Measurements from ENCODE around the gene DNHD1. TPM values are rescaled to one million over a fixed set of nuclear protein-coding genes. Genes with fewer than 3 reads are reported as not detected.

Gene DNHD1
- total and polyA plus RNA-seq, 5 experiments from 2014 or later, result 1.0 to 62.8 (median 1.9) TPM

DNA sequence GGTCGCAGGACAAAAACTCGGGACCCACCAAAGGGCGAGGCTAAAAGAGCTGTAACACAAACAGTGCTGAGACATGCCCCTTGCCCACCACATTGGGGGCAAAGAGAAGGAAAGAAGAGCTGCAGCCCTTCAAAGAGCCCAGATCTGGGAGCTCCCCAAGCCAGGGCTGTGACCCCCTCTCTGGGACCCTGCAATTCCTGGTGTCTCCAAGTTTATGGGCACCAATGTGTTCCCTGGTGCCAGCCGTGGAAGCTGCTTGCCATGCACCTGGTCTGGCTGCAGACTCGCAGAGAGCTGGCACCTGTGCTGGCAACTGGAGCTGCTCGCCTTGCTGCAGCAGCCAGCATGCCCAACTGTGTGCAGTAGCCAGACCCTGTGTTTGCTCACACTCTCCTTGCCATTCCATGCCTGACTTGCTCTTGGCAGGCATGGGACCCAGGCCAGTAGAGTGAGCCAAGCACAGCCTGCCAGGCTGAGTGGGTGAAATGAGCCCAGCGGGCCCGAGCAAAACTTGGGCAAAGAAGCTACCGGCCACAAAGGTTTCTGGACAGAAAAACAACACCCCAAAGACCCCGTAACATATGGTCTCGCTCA lies 90.4 kb downstream of the DNHD1 start:
- Mint-ChIP-seq H3K36me3 (peaks cover 26 to 42% (median 33%) of the 10 kb centered on the region in 3 donors), H3K4me1 (peaks cover 0 to 5% (median 2%) of the 10 kb centered on the region in 4 donors), H3K4me3 (no peak overlapping the region), H3K27ac (peak overlapping the region in 1 of 10 donors; percentile 43), H3K9me3 (peaks cover 7 to 26% (median 21%) of the 10 kb centered on the region in 9 donors), H3K27me3 (no peaks in the 10 kb centered on the region)
- no peak for DNase-seq
- POLR2A ChIA-PET, result interaction anchor here (1.1 kb wide), 1 partner anchor 32 kb away, joined by 3 read pairs; the partner anchor contains the start of gene TPP1
- no peak for ATAC-seq

DNA sequence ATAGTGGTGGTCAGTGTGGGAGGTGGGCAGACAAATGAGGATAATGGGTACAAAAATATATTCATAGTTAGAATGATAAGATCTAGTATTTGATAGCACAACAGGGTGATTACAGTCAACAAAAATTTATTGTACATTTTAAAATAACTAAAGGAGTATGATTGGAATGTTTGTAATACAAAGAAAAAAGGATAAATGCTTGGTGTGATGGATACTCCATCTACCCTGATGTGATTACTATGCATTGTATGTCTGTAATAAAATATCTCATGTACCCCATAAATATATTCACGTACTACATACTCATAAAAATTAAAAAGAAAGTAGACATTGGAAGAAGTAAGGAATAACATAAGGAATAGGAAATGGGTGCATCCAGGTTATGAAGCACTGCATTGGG lies 90.9 kb downstream of the DNHD1 start:
- peak overlapping the region in 1 of 10 donors; percentile 33 for H3K27ac Mint-ChIP-seq
- H3K4me1 Mint-ChIP-seq, result peaks cover 0 to 9% (median 2%) of the 10 kb centered on the region in 4 donors

DNA sequence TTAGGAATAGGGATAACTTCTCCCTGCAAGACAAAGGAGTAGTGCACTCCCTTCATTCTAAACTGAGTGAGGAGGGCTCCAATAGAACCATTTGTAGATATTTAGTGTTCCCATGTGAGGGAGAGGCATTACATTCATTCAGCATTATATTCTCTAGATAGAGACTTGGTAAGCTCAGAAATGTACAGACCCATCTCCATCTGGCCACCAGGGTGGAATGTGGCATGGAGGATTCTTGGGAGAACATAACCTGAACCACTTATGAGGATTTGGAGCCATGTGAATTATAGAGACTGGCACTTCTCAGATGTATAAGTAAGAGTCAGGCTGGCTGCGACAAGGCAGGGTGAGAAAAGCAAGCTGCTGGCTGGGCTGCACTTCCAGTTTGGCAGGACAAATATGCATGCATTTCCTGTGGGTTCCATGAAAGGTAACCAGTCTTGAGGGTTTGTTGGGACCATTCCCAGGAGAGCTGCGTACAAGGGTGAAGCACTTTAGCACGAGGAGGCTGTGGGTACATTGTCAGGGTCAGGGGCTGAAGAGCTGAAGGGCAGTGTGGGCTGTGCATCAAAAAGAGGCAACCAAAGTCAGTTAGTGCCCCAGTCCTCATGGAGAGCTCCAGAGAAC lies 97.2 kb downstream of the DNHD1 start:
- H3K27ac Mint-ChIP-seq, result peak overlapping the region in 7 of 10 donors; percentile 5 to 81 (median 70)
- no peaks in the 10 kb centered on the region for H3K9me3 Mint-ChIP-seq
- peaks cover 33 to 59% (median 39%) of the 10 kb centered on the region in 4 donors for H3K4me1 Mint-ChIP-seq
- H3K4me3 Mint-ChIP-seq, result no peak overlapping the region
- H3K36me3 Mint-ChIP-seq, result peaks cover 4 to 79% (median 11%) of the 10 kb centered on the region in 3 donors
- H3K27me3 Mint-ChIP-seq, result no peaks in the 10 kb centered on the region
- no peak for DNase-seq
- POLR2A ChIA-PET, result no interaction called here
- ATAC-seq, result no peak

More for the DNA sequence above, 90.9 kb downstream of the DNHD1 start:
- Mint-ChIP-seq H3K4me3 (no peak overlapping the region), H3K9me3 (peaks cover 7 to 21% (median 16%) of the 10 kb centered on the region in 9 donors), H3K36me3 (peaks cover 20 to 44% (median 27%) of the 10 kb centered on the region in 3 donors), H3K27me3 (no peaks in the 10 kb centered on the region)
- DNase-seq (no peak), ATAC-seq (no peak)
- POLR2A ChIA-PET, result no interaction called here

DNA sequence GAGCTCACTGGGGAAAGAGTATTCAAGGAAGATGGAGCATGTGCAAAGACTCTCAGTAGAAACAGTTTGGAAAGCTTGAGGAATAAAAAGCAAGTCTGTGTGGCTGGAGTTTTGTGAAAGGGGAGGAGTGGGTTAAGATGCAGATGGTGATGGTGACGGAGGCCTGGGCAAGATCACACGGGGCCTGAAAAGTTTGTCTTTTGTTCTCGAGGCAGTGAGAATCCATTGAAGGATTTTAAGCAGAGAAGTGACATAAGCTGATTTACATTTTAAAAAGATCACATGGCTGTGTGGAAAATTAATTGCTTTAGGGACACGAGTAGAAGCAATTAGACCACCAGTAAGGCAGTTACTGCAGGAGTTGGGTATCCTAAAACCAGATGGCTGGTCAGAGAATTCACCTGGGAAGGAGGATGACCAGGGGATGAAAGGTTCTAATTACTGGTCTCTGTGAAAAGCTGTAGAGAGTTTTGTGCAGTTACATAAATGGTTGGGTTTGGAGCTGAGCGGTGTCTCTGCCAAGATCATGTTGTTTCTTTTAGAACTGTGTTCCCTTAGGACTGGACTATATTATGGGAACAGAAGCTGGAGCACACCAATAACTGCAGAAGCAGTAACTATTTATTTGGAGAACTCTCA lies 99.3 kb downstream of the DNHD1 start:
- Mint-ChIP-seq H3K27me3 (no peaks in the 10 kb centered on the region), H3K4me1 (peaks cover 38 to 73% (median 45%) of the 10 kb centered on the region in 4 donors)
- POLR2A ChIA-PET, result no interaction called here

DNA sequence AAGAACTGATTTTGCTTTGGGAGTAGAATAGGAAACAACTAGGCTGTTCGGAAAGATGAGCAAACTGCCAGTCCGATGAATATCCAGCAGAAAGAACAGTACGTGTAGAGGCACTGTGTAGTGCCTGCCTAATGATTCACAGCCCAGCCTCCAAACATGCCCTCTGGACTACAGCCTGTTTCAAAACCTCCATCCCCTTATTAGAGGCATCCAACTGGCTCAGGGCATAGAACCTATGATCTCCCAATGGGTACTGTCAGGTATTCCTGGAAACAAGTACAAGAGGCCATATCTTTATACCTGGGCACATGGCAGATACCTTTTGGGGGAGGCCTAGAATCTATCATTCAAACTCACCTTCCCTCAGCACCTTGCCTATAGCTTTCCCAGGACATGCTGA lies 101.5 kb downstream of the DNHD1 start:
- no peak for DNase-seq
- Mint-ChIP-seq H3K4me1 (peaks cover 40 to 60% (median 42%) of the 10 kb centered on the region in 4 donors), H3K36me3 (peaks cover 2 to 75% (median 11%) of the 10 kb centered on the region in 3 donors), H3K4me3 (peak overlapping the region in 1 of 10 donors; percentile 49), H3K9me3 (no peaks in the 10 kb centered on the region), H3K27ac (peak overlapping the region in 4 of 10 donors; percentile 27 to 81 (median 52)), H3K27me3 (no peaks in the 10 kb centered on the region)
- POLR2A ChIA-PET, result interaction anchor here (1.1 kb wide), 1 partner anchor 85 kb away, joined by 3 read pairs; the partner anchor contains the start of gene MRPL17
- no peak for ATAC-seq

More for the DNA sequence above, 99.3 kb downstream of the DNHD1 start:
- ATAC-seq (no peak), DNase-seq (no peak)
- Mint-ChIP-seq H3K27ac (peak overlapping the region in 6 of 10 donors; percentile 5 to 67 (median 32)), H3K4me3 (no peak overlapping the region), H3K36me3 (peaks cover 2 to 85% (median 11%) of the 10 kb centered on the region in 3 donors), H3K9me3 (no peaks in the 10 kb centered on the region)

DNA sequence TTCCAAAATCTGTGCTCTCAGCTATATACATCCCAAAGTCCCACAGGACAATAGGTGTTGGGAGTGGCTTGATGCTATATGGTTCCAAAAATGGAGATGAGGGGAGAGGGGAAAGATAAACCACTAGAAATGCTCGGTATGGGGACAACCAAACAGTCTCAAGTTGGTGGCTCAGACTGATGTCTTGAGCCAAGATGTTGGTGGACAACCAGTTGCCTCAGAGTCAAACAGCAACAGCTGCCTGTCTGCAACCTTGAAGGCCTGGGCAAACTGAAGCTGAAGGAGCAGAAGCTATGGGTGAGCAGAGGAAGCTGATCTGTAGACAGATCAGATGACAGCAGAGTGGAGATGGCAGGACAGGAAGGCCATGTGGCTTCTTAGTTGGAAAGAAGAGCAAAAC lies 102.4 kb downstream of the DNHD1 start:
- POLR2A ChIA-PET, result interaction anchor here (0.5 to 1.2 kb wide), 4 partner anchors 13 to 1519 kb away, joined by 3 to 4 read pairs (median 4); partner anchors contain the start of genes MRPL17 and TAF10
- ATAC-seq (no peak), DNase-seq (no peak)
- H3K4me3 Mint-ChIP-seq, result peak overlapping the region in 4 of 10 donors; percentile 15 to 65 (median 24)
- no peaks in the 10 kb centered on the region for H3K27me3 Mint-ChIP-seq
- H3K36me3 Mint-ChIP-seq, result peaks cover 2 to 66% (median 7%) of the 10 kb centered on the region in 3 donors
- H3K9me3 Mint-ChIP-seq, result no peaks in the 10 kb centered on the region
- peak overlapping the region in 6 of 10 donors; percentile 14 to 81 (median 31) for H3K27ac Mint-ChIP-seq
- peaks cover 32 to 51% (median 34%) of the 10 kb centered on the region in 4 donors for H3K4me1 Mint-ChIP-seq

DNA sequence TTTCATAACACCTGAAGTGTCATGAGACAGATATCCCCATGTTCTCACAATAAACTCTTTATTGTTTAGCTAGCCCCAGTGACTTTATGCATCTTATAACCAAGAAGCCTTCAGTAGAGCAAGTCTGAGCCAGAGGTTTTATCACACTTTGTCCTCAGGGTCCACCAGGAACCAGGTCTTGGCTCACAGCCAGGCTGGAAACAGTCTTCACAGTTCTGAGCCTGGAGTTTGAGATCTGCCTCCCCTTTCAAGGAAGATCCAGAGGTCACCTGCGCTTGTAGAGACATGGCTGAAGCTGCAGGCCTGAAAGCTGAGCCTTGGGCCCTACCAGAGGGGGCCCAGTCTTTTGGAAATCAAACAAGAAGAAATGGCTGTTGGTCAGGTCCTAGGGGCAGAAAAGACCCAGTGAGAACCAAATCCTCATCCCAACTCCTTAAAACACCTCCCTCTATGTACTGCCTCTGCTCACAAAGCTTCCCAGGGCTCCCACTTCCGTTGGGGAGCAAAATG lies 102.9 kb downstream of the DNHD1 start:
- ATAC-seq, result no peak
- Mint-ChIP-seq H3K27ac (peak overlapping the region in 2 of 10 donors; percentile 27 to 54), H3K4me3 (peak overlapping the region in 1 of 10 donors; percentile 65), H3K9me3 (no peaks in the 10 kb centered on the region), H3K4me1 (peaks cover 30 to 48% (median 31%) of the 10 kb centered on the region in 4 donors), H3K27me3 (no peaks in the 10 kb centered on the region), H3K36me3 (peaks cover 2 to 62% (median 7%) of the 10 kb centered on the region in 3 donors)
- DNase-seq, result no peak
- POLR2A ChIA-PET, result interaction anchor here (0.5 to 1.2 kb wide), 3 partner anchors 12 to 72 kb away, joined by 3 to 5 read pairs (median 4); partner anchors contain the start of gene TAF10

DNA sequence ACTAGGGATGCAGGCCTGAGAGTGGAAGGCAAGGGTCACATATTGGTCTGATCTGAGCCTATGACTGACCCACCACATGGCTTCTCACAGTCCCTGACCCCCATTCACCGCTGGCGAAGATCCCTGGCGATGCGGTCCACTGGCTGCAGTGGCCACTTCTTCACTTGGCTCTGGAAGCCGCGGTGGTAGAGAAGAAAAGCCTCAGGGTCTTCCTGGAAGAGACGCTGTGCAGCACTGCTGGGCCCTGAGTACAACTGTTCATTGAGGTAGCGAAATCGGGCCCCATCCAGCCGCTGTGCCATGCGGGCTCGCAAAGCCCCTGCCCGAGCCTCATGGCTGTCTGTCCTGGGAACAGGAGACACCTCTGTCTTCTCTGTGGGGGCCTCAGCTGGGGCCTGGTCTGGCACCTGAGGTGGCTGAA lies 104.0 kb downstream of the DNHD1 start:
- H3K4me1 Mint-ChIP-seq, result peaks cover 25 to 39% (median 29%) of the 10 kb centered on the region in 4 donors
- no peak overlapping the region for H3K4me3 Mint-ChIP-seq
- H3K27me3 Mint-ChIP-seq, result no peaks in the 10 kb centered on the region
- H3K9me3 Mint-ChIP-seq, result no peaks in the 10 kb centered on the region
- H3K27ac Mint-ChIP-seq, result peak overlapping the region in 3 of 10 donors; percentile 22 to 71 (median 57)
- DNase-seq (no peak), ATAC-seq (no peak)
- POLR2A ChIA-PET, result interaction anchor here (6.8 kb wide), 1 partner anchor 82 kb away, joined by 108 read pairs; the partner anchor contains the start of gene MRPL17
- peaks cover 2 to 52% (median 7%) of the 10 kb centered on the region in 3 donors for H3K36me3 Mint-ChIP-seq

DNA sequence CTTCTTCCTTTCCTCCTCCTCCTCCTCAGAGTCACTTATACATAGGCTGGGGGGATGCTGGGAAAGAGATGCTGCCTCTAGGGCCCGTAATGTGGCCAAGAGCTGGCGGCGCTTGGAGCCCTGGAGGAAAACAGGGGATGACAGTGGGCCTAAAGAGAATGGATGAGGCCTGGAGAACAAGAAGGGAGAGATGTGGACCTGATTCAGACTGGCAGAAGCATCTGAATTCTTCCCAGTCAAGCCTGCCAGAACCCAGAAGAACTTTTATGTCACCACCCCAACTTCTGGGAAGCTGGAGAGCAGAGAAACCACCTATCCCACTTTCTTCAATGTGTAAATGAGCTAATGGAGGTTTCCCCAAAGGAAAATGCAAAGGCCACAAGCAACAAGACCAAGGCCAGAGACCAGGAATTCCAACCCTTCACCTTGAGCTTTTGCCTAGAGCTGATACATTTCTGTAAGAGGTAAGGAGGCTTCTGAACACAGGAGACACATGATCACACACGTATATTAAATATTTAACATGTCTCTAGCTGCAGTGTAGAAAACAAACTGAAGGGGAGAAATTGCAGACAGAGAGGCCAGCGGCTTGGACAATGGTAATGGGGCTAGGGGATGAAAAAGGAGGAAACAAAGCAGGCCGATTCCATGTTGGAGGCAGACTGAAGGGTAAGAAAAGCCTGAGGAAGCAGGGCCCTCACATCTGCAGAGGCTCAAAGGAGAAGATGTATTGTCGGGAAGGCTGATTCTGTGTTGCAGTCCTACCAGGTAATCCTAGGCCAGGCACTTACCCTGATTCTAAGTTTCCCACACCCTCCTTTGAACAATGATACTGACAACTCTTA lies 105.2 kb downstream of the DNHD1 start:
- H3K27me3 Mint-ChIP-seq, result no peaks in the 10 kb centered on the region
- H3K4me1 Mint-ChIP-seq, result peaks cover 23 to 35% (median 30%) of the 10 kb centered on the region in 4 donors
- POLR2A ChIA-PET, result interaction anchor here (0.5 to 6.8 kb wide), 7 partner anchors 10 to 224 kb away, joined by 4 to 108 read pairs (median 15); partner anchors contain the start of genes ARFIP2, MRPL17, TAF10 and TIMM10B
- no peaks in the 10 kb centered on the region for H3K9me3 Mint-ChIP-seq
- peak overlapping the region in 7 of 10 donors; percentile 33 to 86 (median 83) for H3K27ac Mint-ChIP-seq
- DNase-seq (no peak), ATAC-seq (no peak)
- H3K4me3 Mint-ChIP-seq, result no peak overlapping the region
- H3K36me3 Mint-ChIP-seq, result peaks cover under 1 to 40% (median 7%) of the 10 kb centered on the region in 3 donors

DNA sequence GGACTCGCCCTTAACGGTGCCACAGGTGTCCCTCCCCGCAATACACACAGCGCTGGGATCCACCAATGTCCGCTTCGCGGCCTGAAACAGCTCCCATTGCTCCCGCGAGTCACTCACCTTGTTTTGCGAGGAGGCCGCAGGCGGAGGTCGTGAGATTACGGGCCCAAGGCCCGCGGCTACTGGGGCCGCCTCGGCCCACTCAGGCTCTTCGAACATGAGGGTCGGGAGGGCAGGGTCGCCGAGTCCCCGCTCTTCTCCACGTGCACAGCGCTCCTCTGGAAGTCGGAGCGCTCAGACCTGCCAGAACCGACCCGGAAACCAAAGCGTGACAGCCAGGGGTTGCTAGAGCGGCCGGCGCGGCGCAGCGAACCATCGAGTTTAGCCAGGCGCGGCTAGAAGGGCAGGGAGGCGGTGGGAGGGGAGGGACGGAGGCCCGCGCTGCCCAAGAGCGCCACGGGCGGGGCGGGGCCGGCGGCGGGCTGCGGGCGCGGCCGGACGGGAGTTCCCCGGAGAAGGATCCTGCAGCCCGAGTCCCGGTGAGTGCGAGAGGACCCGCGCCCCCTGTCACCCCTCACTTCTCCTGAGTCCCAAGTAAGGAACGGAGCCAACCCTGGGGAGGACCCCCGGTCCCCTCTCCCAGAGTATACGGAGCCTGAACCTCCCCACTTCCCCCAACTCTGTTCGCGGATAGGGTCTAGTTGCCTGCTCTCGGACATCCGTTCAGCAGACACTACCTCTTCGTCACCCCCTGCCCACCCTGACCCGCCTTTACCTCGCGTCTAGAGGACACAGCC lies 106.4 kb downstream of the DNHD1 start, which contains the start of the genes ILK and RRP8:
Gene ILK, plus strand, starts transcription at position 488 of the 794 bp plus-strand sequence. CDS start 498 bp downstream, outside the sequence.
Gene RRP8, minus strand, starts transcription at position 330 of the 794 bp plus-strand sequence. Its CDS starts 114 bp downstream, at position 216.
- peaks cover 16 to 33% (median 29%) of the 10 kb centered on the region in 4 donors for H3K4me1 Mint-ChIP-seq
- H3K4me3 Mint-ChIP-seq, result no peak within 1 kb of the TSS
- no peak within 1 kb of the TSS for H3K27ac Mint-ChIP-seq
- H3K27me3 Mint-ChIP-seq, result no peaks in the 10 kb centered on the region
- H3K36me3 Mint-ChIP-seq, result peaks cover 0 to 37% (median 3%) of the 10 kb centered on the region in 3 donors
- ATAC-seq (peak; percentile 80 to 85), DNase-seq (peak; percentile 68 to 92 (median 80))
- POLR2A ChIA-PET, result interaction anchor here (0.5 to 6.8 kb wide), 18 partner anchors 9 to 368 kb away, joined by 3 to 108 read pairs (median 6); partner anchors contain the start of genes ARFIP2, MRPL17, TAF10 and TIMM10B
- H3K9me3 Mint-ChIP-seq, result no peaks in the 10 kb centered on the region

All from naive thymus-derived CD8-positive, alpha-beta T cell (primary cell).